ENCODE measurements around the gene EMILIN1.

DNA sequence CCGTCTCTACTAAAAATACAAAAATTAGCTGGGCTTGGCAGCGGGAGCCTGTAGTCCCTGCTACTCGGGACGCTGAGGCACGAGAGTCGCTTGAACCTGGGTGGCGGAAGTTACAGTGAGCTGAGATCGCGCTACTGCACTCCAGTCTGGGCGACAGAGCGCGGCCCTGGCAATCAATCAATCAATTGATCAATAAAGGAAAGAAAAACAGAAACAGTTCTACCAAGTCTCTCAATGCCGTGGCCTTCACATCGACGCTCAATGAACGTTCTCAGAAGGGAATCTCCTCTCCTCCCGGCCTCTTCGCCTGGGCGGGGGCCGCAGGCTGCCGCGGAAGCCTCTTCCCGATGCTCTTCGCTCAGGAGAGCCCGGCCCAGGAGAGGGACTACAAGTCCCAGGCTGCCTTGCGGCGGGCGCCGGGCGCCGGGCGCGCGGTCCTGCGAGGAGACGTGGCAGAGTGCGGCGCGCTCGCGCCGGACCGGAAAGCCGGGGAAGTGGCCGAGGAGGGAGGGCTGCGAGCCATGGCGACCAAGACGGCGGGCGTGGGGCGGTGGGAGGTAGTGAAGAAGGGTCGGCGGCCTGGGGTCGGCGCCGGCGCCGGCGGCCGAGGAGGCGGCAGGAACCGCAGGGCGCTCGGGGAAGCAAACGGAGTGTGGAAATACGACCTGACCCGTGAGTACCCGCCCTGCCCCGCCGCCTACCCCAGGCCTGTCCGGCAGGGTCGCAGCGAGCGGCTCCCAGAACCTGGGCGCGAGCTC, 45.7 kb upstream of the EMILIN1 start, which contains the start of gene TMEM214:
- TF ChIP-seq TOX (CRISPR knock-in tag; IDR thresholded peaks at IDR 0.05; ENCODE audit: borderline replicate concordance) (no peak), ZNF8 (CRISPR knock-in tag; IDR thresholded peaks at IDR 0.05) (no peak), RARB (CRISPR knock-in tag; IDR thresholded peaks at IDR 0.05) (no peak), PPARA (CRISPR knock-in tag; IDR thresholded peaks at IDR 0.05; ENCODE audit: borderline replicate concordance) (no peak), ZC3H10 (CRISPR knock-in tag; IDR thresholded peaks at IDR 0.05) (no peak), ZFP3 (CRISPR knock-in tag; IDR thresholded peaks at IDR 0.05) (no peak), ESRRG (CRISPR knock-in tag; IDR thresholded peaks at IDR 0.05) (no peak), ZFP30 (CRISPR knock-in tag; IDR thresholded peaks at IDR 0.05) (no peak), OSR1 (CRISPR knock-in tag; IDR thresholded peaks at IDR 0.05) (no peak)
- TF ChIP-seq, protein P1, sequence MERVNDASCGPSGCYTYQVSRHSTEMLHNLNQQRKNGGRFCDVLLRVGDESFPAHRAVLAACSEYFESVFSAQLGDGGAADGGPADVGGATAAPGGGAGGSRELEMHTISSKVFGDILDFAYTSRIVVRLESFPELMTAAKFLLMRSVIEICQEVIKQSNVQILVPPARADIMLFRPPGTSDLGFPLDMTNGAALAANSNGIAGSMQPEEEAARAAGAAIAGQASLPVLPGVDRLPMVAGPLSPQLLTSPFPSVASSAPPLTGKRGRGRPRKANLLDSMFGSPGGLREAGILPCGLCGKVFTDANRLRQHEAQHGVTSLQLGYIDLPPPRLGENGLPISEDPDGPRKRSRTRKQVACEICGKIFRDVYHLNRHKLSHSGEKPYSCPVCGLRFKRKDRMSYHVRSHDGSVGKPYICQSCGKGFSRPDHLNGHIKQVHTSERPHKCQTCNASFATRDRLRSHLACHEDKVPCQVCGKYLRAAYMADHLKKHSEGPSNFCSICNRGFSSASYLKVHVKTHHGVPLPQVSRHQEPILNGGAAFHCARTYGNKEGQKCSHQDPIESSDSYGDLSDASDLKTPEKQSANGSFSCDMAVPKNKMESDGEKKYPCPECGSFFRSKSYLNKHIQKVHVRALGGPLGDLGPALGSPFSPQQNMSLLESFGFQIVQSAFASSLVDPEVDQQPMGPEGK (CRISPR knock-in tag; IDR thresholded peaks at IDR 0.05; ENCODE audit: borderline replicate concordance), result no peak
- TF ChIP-seq, protein P2, sequence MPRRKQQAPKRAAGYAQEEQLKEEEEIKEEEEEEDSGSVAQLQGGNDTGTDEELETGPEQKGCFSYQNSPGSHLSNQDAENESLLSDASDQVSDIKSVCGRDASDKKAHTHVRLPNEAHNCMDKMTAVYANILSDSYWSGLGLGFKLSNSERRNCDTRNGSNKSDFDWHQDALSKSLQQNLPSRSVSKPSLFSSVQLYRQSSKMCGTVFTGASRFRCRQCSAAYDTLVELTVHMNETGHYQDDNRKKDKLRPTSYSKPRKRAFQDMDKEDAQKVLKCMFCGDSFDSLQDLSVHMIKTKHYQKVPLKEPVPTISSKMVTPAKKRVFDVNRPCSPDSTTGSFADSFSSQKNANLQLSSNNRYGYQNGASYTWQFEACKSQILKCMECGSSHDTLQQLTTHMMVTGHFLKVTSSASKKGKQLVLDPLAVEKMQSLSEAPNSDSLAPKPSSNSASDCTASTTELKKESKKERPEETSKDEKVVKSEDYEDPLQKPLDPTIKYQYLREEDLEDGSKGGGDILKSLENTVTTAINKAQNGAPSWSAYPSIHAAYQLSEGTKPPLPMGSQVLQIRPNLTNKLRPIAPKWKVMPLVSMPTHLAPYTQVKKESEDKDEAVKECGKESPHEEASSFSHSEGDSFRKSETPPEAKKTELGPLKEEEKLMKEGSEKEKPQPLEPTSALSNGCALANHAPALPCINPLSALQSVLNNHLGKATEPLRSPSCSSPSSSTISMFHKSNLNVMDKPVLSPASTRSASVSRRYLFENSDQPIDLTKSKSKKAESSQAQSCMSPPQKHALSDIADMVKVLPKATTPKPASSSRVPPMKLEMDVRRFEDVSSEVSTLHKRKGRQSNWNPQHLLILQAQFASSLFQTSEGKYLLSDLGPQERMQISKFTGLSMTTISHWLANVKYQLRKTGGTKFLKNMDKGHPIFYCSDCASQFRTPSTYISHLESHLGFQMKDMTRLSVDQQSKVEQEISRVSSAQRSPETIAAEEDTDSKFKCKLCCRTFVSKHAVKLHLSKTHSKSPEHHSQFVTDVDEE (CRISPR knock-in tag; IDR thresholded peaks at IDR 0.05), result peak; percentile 57; the same call in 1 of the 2 replicates
- TF ChIP-seq, protein P3, sequence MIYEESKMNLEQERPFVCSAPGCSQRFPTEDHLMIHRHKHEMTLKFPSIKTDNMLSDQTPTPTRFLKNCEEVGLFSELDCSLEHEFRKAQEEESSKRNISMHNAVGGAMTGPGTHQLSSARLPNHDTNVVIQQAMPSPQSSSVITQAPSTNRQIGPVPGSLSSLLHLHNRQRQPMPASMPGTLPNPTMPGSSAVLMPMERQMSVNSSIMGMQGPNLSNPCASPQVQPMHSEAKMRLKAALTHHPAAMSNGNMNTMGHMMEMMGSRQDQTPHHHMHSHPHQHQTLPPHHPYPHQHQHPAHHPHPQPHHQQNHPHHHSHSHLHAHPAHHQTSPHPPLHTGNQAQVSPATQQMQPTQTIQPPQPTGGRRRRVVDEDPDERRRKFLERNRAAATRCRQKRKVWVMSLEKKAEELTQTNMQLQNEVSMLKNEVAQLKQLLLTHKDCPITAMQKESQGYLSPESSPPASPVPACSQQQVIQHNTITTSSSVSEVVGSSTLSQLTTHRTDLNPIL (CRISPR knock-in tag; IDR thresholded peaks at IDR 0.05; ENCODE audit: low read depth), result no peak
- TF ChIP-seq, protein P4, sequence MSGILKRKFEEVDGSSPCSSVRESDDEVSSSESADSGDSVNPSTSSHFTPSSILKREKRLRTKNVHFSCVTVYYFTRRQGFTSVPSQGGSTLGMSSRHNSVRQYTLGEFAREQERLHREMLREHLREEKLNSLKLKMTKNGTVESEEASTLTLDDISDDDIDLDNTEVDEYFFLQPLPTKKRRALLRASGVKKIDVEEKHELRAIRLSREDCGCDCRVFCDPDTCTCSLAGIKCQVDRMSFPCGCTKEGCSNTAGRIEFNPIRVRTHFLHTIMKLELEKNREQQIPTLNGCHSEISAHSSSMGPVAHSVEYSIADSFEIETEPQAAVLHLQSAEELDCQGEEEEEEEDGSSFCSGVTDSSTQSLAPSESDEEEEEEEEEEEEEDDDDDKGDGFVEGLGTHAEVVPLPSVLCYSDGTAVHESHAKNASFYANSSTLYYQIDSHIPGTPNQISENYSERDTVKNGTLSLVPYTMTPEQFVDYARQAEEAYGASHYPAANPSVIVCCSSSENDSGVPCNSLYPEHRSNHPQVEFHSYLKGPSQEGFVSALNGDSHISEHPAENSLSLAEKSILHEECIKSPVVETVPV (CRISPR knock-in tag; IDR thresholded peaks at IDR 0.05), result no peak
